ENCODE data around the gene SCYGR4.

DNA sequence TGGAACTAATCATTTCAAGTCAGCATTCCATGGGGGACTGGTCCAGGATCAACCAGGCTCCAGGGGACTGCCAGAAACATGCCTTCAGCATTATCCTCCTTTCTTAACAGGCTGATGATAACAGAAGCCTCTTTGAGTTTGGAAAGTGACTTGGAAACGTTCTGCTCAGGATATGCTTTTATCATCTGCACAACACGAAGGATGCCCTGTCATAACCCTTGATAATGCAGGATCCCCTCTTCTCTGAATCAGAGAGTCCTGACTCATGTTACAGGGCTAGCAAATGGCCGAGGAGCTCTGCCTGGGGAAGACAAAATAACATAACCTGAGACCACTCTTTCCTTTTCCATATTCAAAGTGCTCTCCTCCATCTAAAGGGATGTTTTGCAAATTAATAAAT is 9.4 kb upstream of the SCYGR4 start:
- TF ChIP-seq, protein P1, sequence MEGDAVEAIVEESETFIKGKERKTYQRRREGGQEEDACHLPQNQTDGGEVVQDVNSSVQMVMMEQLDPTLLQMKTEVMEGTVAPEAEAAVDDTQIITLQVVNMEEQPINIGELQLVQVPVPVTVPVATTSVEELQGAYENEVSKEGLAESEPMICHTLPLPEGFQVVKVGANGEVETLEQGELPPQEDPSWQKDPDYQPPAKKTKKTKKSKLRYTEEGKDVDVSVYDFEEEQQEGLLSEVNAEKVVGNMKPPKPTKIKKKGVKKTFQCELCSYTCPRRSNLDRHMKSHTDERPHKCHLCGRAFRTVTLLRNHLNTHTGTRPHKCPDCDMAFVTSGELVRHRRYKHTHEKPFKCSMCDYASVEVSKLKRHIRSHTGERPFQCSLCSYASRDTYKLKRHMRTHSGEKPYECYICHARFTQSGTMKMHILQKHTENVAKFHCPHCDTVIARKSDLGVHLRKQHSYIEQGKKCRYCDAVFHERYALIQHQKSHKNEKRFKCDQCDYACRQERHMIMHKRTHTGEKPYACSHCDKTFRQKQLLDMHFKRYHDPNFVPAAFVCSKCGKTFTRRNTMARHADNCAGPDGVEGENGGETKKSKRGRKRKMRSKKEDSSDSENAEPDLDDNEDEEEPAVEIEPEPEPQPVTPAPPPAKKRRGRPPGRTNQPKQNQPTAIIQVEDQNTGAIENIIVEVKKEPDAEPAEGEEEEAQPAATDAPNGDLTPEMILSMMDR (IDR thresholded peaks at IDR 0.05 in 2 of 3, conservative IDR thresholded peaks at IDR 0.05 in 1 of 3; ENCODE audit: control insufficient read depth in 2 of 3, extremely low read depth in 1 of 3, insufficient read depth in 1 of 3, low read depth in 3 of 3, low read length in 3 of 3): no peak
- no peak for TF ChIP-seq RAD21 (IDR thresholded peaks at IDR 0.05; ENCODE audit: insufficient read depth, low read depth, low read length)
- TF ChIP-seq MYC (IDR thresholded peaks at IDR 0.05; ENCODE audit: insufficient read depth, insufficient read length, insufficient replicate concordance, low read length, severe bottlenecking): no peak
- TF ChIP-seq, protein P2, sequence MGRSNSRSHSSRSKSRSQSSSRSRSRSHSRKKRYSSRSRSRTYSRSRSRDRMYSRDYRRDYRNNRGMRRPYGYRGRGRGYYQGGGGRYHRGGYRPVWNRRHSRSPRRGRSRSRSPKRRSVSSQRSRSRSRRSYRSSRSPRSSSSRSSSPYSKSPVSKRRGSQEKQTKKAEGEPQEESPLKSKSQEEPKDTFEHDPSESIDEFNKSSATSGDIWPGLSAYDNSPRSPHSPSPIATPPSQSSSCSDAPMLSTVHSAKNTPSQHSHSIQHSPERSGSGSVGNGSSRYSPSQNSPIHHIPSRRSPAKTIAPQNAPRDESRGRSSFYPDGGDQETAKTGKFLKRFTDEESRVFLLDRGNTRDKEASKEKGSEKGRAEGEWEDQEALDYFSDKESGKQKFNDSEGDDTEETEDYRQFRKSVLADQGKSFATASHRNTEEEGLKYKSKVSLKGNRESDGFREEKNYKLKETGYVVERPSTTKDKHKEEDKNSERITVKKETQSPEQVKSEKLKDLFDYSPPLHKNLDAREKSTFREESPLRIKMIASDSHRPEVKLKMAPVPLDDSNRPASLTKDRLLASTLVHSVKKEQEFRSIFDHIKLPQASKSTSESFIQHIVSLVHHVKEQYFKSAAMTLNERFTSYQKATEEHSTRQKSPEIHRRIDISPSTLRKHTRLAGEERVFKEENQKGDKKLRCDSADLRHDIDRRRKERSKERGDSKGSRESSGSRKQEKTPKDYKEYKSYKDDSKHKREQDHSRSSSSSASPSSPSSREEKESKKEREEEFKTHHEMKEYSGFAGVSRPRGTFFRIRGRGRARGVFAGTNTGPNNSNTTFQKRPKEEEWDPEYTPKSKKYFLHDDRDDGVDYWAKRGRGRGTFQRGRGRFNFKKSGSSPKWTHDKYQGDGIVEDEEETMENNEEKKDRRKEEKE (IDR thresholded peaks at IDR 0.05): no peak
- no peak for TF ChIP-seq NRF1 (conservative IDR thresholded peaks at IDR 0.05; ENCODE audit: low read depth, low read length)
- no peak for TF ChIP-seq SUZ12 (IDR thresholded peaks at IDR 0.05; ENCODE audit: unreplicated experiment)
- no peak for TF ChIP-seq EP300 (IDR thresholded peaks at IDR 0.05; ENCODE audit: borderline replicate concordance in 1 of 2, control insufficient read depth in 1 of 2, low read depth in 2 of 2, low read length in 2 of 2)
- no peak for TF ChIP-seq SRF (IDR thresholded peaks at IDR 0.05; ENCODE audit: low read depth in 2 of 2, low read length in 2 of 2)
- TF ChIP-seq, protein P3, sequence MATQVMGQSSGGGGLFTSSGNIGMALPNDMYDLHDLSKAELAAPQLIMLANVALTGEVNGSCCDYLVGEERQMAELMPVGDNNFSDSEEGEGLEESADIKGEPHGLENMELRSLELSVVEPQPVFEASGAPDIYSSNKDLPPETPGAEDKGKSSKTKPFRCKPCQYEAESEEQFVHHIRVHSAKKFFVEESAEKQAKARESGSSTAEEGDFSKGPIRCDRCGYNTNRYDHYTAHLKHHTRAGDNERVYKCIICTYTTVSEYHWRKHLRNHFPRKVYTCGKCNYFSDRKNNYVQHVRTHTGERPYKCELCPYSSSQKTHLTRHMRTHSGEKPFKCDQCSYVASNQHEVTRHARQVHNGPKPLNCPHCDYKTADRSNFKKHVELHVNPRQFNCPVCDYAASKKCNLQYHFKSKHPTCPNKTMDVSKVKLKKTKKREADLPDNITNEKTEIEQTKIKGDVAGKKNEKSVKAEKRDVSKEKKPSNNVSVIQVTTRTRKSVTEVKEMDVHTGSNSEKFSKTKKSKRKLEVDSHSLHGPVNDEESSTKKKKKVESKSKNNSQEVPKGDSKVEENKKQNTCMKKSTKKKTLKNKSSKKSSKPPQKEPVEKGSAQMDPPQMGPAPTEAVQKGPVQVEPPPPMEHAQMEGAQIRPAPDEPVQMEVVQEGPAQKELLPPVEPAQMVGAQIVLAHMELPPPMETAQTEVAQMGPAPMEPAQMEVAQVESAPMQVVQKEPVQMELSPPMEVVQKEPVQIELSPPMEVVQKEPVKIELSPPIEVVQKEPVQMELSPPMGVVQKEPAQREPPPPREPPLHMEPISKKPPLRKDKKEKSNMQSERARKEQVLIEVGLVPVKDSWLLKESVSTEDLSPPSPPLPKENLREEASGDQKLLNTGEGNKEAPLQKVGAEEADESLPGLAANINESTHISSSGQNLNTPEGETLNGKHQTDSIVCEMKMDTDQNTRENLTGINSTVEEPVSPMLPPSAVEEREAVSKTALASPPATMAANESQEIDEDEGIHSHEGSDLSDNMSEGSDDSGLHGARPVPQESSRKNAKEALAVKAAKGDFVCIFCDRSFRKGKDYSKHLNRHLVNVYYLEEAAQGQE (IDR thresholded peaks at IDR 0.05; ENCODE audit: low read depth, low read length): no peak
- no peak for TF ChIP-seq NR2F1 (conservative IDR thresholded peaks at IDR 0.05)
- no peak for TF ChIP-seq BACH1 (IDR thresholded peaks at IDR 0.05; ENCODE audit: borderline replicate concordance)
- no peak for TF ChIP-seq POLR2AphosphoS5 (IDR thresholded peaks at IDR 0.05; ENCODE audit: low read length)
- no peak for TF ChIP-seq JUND (IDR thresholded peaks at IDR 0.05; ENCODE audit: low read depth, low read length)

Data from GM12878 (cell line).